Epidermal melanocyte (primary cell): ENCODE results near the gene PRRX2.

Experiments used
- DNase-seq: peaks from one replicate; pipeline ENCODE4 v3.0.0; 2011; ENCODE audit warnings: low spot score; ENCODE audit not compliant: insufficient read length

PRRX2 gene

GRCh38 chr9:129703667-129704355 lies 38.4 kb downstream of the PRRX2 start:
- no peak for DNase-seq

DNA sequence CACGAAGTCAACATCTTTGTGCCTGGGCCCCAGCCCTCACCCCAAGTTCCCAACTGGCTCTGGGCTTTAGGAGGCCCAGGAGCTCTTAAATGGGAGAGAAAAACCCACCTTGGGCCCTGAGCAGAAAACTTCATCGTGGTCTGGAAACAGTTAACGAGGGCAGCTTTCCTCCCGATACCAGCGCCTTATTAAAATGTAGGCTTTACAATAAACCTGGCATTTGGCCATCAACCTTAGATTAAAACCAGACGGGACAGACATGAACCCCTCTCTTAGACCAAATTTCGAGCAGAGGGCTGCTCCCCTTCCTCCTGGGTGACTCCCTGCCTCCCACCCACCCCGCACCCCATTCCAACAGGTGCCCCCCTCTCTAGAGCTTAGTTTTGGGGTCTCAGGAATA lies 39.4 kb downstream of the PRRX2 start:
- no peak for DNase-seq

DNA sequence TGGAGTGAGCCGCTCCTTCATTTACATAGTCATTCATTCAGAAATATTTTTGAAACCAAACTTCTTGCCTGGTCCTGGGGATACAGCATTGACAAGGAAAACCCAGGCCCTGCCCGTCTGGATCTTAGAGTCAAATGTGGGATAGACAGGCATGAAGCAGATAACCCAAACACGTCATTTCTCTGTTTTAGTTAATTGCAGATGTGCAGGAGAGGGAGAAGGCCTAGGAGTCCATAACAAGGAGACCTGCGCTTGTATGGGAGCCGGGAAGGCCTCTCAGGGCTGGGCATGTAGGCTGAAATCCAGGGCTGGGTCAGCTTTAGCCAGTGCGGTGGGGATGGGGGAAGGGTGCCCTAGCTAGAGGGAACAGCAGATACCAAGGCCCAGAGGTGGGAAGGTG lies 43.3 kb downstream of the PRRX2 start:
- no peak for DNase-seq

DNA sequence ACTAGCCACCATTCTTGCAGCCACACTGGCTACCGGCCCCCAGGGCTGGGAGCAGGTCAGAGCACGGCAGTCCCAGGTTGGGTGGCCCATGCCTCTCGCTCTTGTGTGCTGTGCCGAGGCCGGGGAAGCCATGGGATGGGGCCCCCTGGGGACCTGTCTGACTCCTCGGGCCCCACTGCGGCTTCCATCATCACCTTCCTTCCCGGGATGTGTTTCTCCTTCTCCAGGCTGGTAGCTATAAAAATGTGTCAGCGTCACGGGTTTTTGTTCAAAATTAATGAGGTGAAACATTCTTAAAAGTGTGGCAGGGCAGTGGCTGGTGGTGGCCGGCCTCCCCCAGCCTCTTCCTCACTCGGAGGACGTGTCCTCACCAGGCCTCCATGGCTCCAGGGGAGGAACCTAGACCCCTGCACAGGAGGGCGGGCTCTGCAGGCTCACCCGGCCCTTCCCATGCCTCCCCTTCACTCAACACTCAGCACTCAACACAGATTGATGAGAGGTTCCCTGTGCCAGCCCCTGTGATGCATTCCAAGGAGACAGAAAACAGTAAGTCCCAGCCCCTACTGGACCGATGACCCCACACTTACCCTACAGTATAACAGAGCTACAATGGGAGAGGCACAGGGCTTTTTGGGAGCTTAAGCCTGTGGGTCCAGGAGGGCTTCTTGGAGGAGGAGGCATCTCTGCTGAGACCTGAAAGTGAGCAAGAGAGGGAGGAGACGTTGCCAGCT lies 44.2 kb downstream of the PRRX2 start:
- DNase-seq: no peak

GRCh38 chr9:129710169-129710453 lies 44.7 kb downstream of the PRRX2 start:
- no peak for DNase-seq

GRCh38 chr9:129712634-129713401 lies 47.4 kb downstream of the PRRX2 start:
- no peak for DNase-seq

- DNase-seq: no peak
Measured at GRCh38 chr9:129713402-129713679, 47.9 kb downstream of the PRRX2 start.

GRCh38 chr9:129714511-129715061 lies 49.1 kb downstream of the PRRX2 start:
- DNase-seq: no peak

DNA sequence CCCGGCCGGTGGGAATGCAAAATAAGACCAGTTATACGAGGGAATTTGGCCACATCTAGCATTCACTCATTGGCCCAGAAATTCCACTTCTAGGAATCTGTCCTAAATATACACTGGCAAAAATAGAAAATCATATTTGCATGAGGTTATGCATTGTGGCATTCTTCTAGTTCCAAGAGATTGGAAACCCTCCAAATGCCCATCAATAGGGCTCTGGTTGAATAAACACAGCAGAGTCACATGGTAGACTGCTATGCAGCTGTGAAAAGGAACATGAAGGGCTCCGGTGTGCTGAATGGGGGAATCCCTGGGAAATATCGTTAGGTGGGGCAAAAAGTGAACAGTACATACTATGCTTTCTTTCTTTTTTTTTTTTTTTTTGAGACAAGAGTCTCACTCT lies 50.6 kb downstream of the PRRX2 start:
- DNase-seq: no peak

GRCh38 chr9:129717991-129718390 lies 52.5 kb downstream of the PRRX2 start:
- no peak for DNase-seq

DNA sequence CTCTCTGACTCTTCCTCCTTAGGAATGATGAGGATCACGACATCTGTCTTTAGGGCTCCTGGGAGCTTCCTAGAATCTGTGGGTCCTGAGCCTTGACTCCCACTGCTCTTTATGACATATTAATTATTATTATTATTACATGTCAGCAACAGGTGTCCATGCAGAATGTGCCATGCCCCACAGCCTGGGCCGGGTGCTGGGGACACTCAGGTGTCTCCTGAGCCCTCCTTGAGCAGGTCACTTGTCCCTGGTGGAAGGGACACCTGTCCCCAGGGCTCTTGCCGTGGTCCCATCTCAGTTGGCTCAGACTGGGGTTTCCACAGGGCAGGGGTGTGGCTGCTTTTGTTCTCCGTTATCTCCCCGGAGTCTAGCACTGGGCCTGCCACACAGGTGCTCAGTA lies 53.2 kb downstream of the PRRX2 start:
- DNase-seq: no peak

GRCh38 chr9:129719135-129719534 lies 53.7 kb downstream of the PRRX2 start:
- DNase-seq: no peak

- no peak for DNase-seq
Measured at GRCh38 chr9:129720181-129720864, 54.9 kb downstream of the PRRX2 start.

DNA sequence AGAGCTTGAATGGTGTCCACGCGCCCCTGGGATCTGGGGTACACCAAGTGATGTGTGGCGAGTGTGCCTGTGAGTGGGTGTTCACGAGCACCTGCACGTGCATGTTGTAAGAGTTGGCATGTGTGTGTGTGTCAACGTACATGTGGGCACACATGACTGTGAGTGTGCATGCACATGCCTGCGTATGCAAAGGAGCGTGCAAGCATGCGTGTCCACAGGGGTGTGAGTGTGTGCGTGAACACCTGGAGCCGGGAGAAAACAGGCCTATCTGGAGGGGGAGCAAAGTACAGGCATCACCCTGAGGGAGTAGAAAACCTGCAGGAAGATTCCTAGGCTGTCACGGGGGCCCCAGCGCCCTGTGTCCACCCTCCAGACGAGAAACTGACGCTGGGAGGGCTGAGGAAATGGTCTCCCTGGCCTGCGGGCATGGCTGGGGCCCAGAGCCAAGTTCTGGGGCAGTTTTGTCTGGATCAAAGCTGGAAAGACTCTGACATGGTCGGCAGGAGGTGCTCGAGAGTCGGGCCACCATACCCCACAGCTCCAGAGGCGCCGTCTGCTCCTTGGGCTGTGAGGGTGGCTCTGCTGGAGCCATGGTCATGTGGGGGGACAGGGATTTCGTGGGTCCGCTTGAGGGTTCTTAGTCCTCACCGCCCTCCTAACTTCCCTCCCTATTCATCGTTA lies 55.6 kb downstream of the PRRX2 start:
- DNase-seq: no peak

- no peak for DNase-seq
Measured at GRCh38 chr9:129722913-129723312, 57.5 kb downstream of the PRRX2 start.

DNA sequence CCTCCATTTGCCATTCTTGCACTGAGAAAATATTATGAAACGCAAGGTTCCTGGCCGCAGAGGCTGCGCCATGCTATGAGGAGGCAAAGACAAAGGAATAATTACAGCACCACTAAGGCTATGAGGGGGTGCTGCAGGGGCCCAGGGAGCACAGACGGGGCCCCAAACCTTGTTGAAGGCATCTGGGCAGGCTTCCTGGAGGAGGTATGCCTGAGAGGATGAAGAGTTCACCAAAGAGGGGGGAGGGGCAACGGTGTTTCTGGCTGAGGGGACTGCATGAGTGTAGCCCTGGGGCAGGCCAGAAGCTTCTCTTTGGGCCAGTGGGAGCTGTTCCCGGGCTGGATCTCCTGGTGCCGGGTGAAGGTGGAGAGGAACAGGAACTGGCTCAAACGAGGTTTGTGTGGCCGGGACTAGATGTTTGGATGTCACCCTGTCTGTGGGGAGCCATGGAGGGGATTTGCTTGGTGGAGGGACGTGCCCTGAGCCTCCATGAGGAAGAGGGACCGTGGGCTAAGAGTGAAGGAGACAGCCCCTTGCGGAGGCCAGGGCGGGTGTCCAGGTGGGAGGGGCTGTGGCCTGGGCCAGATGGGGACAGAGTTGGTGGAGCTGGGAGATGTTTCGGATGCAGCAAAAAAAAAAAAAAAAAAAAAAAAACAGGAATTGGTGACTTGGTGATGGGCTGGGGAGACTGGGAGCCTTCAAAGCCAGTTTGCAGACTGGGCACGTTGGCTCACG lies 59.2 kb downstream of the PRRX2 start:
- DNase-seq: no peak

DNA sequence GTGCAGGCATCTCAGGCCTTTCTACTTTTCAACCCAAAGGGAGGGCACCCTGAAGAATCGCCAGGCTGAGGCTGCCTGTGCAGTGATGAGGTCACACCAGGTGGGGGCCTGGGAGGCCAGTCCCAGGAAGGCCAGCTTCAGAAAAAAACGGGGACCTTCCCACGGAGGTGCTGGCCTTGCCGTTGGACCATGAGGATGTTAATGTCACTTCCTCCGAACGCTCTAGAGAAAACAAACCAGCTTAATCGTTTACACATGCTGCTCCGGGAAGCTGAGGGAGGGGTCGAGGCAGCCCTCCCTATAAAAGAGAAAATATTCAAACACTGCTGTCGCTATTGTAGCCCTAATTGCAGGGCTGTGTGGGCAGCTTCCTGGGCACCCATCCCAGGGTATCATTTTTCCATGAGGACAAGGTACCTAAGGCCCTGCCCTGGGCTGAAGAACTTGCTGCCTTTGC lies 60.4 kb downstream of the PRRX2 start:
- DNase-seq: no peak

DNA sequence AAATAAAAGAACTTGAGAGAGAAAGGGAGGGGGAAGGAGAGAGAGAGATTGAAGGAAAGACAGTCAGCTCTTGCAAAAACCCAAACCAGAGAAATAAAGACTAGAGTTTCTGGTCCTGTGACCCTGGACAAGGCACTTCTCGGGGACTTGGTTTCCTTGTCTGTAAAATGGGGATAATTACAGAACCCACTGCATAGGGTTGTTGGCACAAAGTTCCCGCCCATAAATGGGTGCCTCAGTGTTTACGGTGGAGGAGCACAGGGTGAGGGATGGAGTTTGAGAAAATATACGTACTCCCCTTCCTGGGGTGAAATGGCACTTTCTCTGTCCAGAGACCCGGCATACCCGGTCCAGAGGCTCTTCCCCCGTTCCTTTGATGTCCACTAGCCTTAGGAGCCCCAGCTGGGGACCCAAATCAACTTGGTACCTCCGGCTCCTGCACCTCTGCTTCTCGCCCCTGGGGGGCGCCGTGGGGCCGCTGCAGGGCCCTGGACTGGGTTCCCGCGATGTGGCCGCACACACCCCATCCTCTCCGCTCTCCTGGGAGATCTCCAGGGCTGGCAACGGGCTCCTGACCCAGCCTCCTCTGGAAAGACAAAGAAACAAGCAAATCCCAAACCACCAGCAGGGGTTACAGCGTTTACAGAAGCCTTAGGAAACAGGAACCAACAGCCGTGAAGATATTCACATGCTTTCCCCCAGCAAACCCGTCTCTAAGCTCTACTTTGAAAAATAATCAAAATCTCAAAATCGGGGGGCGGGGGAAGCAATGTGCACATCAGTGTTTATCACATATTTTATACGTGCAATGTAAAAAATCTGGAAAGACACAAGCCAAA lies 61.1 kb downstream of the PRRX2 start:
- DNase-seq: peak; percentile 88

GRCh38 chr9:129728744-129729143 lies 63.3 kb downstream of the PRRX2 start:
- no peak for DNase-seq
